ENCODE data around the gene NUP153. TPM values are rescaled to one million over a fixed set of nuclear protein-coding genes. Genes with fewer than 3 reads are reported as not detected.

The NUP153 gene
- total RNA-seq, 1 donor from 2014 or later = 74.6 TPM

- H3K4me1 Mint-ChIP-seq = peaks cover 4% of the 10 kb centered on the region
- H3K36me3 Mint-ChIP-seq (ENCODE audit: low read depth) = peaks cover 9% of the 10 kb centered on the region
- peak; percentile 11 for DNase-seq (ENCODE audit: low read depth, low spot score)
- H3K4me3 Mint-ChIP-seq = peak overlapping the region; percentile 32
- peaks cover 13% of the 10 kb centered on the region for H3K9me3 Mint-ChIP-seq
- H3K27ac Mint-ChIP-seq (ENCODE audit: unreplicated experiment) = no peak overlapping the region
- no peaks in the 10 kb centered on the region for H3K27me3 Mint-ChIP-seq (ENCODE audit: low read depth)
- TF ChIP-seq, protein P1, sequence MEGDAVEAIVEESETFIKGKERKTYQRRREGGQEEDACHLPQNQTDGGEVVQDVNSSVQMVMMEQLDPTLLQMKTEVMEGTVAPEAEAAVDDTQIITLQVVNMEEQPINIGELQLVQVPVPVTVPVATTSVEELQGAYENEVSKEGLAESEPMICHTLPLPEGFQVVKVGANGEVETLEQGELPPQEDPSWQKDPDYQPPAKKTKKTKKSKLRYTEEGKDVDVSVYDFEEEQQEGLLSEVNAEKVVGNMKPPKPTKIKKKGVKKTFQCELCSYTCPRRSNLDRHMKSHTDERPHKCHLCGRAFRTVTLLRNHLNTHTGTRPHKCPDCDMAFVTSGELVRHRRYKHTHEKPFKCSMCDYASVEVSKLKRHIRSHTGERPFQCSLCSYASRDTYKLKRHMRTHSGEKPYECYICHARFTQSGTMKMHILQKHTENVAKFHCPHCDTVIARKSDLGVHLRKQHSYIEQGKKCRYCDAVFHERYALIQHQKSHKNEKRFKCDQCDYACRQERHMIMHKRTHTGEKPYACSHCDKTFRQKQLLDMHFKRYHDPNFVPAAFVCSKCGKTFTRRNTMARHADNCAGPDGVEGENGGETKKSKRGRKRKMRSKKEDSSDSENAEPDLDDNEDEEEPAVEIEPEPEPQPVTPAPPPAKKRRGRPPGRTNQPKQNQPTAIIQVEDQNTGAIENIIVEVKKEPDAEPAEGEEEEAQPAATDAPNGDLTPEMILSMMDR (conservative IDR thresholded peaks at IDR 0.05) = no peak
Measured at GRCh38 chr6:17580518-17581048, 126.1 kb downstream of the NUP153 start.

GRCh38 chr6:17577059-17577458, 129.7 kb downstream of the NUP153 start:
- H3K27me3 Mint-ChIP-seq (ENCODE audit: low read depth) = no peaks in the 10 kb centered on the region
- TF ChIP-seq, protein P1 (conservative IDR thresholded peaks at IDR 0.05) = no peak
- peaks cover 19% of the 10 kb centered on the region for H3K9me3 Mint-ChIP-seq
- no peaks in the 10 kb centered on the region for H3K4me1 Mint-ChIP-seq
- DNase-seq (ENCODE audit: low read depth, low spot score) = no peak
- no peak overlapping the region for H3K27ac Mint-ChIP-seq (ENCODE audit: unreplicated experiment)
- H3K36me3 Mint-ChIP-seq (ENCODE audit: low read depth) = peaks cover 11% of the 10 kb centered on the region
- H3K4me3 Mint-ChIP-seq = no peak overlapping the region

DNA sequence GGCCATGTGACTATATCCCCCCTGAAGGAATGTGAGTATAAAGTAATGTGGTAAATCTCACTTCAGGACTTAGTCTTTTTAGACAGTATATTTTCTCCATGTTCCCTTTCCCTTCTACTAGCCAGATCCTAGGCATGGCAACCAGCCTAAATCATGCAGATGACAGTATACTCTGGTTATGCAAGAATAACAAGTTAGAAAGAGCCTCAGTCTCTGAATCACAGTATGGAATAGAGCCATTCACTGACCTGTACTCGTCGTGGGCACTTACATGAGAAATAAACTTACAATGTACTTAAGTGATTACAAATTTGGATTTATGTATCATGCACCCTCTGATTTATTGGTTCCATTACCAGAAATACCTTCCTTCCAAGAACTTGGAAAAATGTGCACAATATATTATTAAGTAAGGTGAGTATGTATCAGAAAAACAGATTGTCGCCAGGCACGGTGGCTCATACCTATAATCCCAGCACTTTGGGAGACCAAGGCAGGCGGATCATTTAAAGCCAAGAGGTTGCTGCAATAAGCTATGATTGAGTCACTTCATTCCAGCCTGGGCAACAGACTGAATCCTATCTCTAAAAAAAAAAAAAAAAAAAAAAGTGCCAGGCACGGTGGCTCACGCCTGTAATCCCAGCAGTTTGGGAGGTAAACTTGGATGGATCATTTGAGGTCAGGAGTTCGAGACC, 131.7 kb downstream of the NUP153 start:
- Mint-ChIP-seq H3K27ac (ENCODE audit: unreplicated experiment) (no peak overlapping the region), H3K27me3 (ENCODE audit: low read depth) (no peaks in the 10 kb centered on the region), H3K4me3 (no peak overlapping the region), H3K36me3 (ENCODE audit: low read depth) (peaks cover 11% of the 10 kb centered on the region), H3K9me3 (peaks cover 15% of the 10 kb centered on the region), H3K4me1 (no peaks in the 10 kb centered on the region)
- TF ChIP-seq, protein P1 (conservative IDR thresholded peaks at IDR 0.05) = no peak
- no peak for DNase-seq (ENCODE audit: low read depth, low spot score)

- DNase-seq (ENCODE audit: low read depth, low spot score) = no peak
- TF ChIP-seq, protein P1 (conservative IDR thresholded peaks at IDR 0.05) = no peak
- Mint-ChIP-seq H3K27me3 (ENCODE audit: low read depth) (no peaks in the 10 kb centered on the region), H3K4me3 (no peak overlapping the region), H3K9me3 (peaks cover 18% of the 10 kb centered on the region), H3K36me3 (ENCODE audit: low read depth) (peaks cover 13% of the 10 kb centered on the region), H3K4me1 (no peaks in the 10 kb centered on the region), H3K27ac (ENCODE audit: unreplicated experiment) (no peak overlapping the region)
Measured at GRCh38 chr6:17565399-17565798, 141.3 kb downstream of the NUP153 start.

Other genes starting within 250 kb of the NUP153 start
- gene FAM8A1, start 106.6 kb downstream of the NUP153 start, total RNA-seq = 17.5 and 17.7 TPM in 2 replicates